ENCODE results near the gene TSPEAR. TPM values are rescaled to one million over a fixed set of nuclear protein-coding genes. Genes with fewer than 3 reads are reported as not detected.
"Not testable (repeated sequence)": the region's sequence is repeated elsewhere in the genome, so short reads cannot be mapped to it uniquely, and the experiment has no call there.

TSPEAR gene
- total and polyA plus RNA-seq, 7 donors = not detected

DNA sequence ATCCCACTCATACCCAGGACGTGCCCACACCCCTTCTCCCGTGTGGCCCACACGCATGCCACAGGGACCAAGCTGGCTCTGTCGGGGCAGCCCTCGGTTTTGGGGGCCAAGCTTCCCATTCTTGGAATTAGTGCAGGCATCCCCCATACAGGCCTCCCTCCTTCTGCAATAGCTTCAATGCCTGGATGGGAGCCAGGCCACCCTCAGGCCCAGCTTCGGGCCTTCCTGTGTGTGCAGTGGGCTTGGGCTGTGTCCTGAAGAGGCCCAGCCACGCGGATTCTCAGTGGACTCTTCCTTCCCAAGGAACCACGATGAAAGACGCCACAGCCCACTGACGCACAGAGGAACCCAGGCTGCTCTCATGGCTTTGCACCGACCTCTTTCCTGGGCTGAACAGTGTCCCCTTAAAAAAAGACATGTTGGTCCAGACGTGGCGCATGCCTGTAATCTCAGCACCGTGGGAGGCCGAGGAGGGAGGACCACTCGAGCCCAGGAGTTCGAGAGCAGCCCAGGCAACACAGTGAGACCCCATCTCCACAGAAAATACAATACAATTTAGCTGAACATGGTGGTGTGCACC is 61.8 kb downstream of the TSPEAR start:
- no peak for DNase-seq
- Histone ChIP-seq H3K36me3 (ENCODE audit: insufficient read depth in 1 of 2, low read depth in 1 of 2) (no peaks in the 10 kb centered on the region), H3K27me3 (ENCODE audit: insufficient read depth in 3 of 3, low read length in 2 of 3) (peaks cover 0 to 43% (median 4%) of the 10 kb centered on the region in 3 donors), H3K4me1 (no peaks in the 10 kb centered on the region), H3K9me3 (no peaks in the 10 kb centered on the region), H3K4me3 (no peak overlapping the region), H3K27ac (no peak overlapping the region)
- intact Hi-C loops (cut with DNase I) = no loop called here
- TF ChIP-seq, protein P1, sequence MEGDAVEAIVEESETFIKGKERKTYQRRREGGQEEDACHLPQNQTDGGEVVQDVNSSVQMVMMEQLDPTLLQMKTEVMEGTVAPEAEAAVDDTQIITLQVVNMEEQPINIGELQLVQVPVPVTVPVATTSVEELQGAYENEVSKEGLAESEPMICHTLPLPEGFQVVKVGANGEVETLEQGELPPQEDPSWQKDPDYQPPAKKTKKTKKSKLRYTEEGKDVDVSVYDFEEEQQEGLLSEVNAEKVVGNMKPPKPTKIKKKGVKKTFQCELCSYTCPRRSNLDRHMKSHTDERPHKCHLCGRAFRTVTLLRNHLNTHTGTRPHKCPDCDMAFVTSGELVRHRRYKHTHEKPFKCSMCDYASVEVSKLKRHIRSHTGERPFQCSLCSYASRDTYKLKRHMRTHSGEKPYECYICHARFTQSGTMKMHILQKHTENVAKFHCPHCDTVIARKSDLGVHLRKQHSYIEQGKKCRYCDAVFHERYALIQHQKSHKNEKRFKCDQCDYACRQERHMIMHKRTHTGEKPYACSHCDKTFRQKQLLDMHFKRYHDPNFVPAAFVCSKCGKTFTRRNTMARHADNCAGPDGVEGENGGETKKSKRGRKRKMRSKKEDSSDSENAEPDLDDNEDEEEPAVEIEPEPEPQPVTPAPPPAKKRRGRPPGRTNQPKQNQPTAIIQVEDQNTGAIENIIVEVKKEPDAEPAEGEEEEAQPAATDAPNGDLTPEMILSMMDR (IDR thresholded peaks at IDR 0.05) = no peak
- 80 to 81% (median 81%) methylated on average over 18 of the region's 18 CpGs for WGBS, 3 donors
- no peak for ATAC-seq

DNA sequence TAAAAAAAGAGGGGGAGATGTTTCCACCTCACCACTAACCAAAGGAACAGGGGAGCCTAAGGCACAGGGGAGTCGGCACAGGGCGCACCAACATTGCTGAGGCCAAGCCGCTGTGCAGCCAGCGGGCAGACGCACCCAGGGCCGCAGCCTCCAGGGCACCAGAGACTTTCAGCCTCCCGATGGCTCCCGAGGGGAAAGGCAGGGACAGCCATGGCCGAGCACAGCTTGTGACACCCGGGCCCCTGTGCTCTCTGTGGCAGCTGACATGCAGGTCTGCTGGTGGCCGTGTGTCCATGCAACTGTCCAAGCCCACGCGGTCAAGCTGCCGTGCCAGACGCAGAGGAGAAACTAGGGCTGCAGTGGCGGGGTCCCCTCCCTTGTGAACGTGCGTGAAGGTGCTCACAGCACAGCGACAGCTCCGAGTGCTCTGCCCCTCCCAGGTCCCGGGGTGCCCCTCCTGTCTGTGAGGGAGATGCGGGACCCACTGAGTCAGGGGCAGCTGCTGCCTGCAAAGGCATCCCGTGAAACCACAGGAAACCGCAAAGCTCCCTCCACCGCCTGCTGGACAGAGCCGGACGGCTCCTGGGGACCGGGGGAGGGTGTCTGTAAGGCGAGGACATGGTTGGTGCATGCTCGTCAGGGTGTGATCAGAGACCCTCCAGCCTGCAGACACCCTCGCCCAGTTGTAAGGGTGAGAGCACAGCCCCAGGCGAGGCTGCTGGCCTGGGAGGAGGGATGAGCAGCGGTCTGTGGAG is 62.6 kb downstream of the TSPEAR start:
- intact Hi-C loops (cut with DNase I) = no loop called here
- peaks cover 0 to 43% (median 6%) of the 10 kb centered on the region in 3 donors for H3K27me3 ChIP-seq (ENCODE audit: insufficient read depth in 3 of 3, low read length in 2 of 3)
- no peak for ATAC-seq

DNA sequence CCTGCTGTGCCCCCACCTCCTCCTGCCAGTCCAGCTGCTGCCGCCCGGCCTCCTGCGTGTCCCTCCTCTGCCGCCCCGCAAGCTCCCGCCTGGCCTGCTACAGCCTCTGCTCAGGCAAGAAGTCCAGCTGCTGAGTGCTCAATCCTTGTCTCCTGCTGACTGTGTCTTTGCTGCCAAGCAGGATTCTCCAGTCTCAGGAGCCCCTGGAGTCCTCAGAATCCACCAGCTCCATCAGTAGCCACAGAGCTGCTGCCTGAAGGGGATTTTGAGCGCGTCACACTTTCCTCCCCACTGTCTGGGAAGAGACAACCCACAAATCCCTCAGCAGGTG is 64.2 kb downstream of the TSPEAR start:
- peaks cover 0 to 43% (median 6%) of the 10 kb centered on the region in 3 donors for H3K27me3 ChIP-seq (ENCODE audit: insufficient read depth in 3 of 3, low read length in 2 of 3)
- H3K27ac ChIP-seq = no peak overlapping the region
- TF ChIP-seq, protein P1 (IDR thresholded peaks at IDR 0.05) = no peak
- peaks cover 3% of the 10 kb centered on the region for H3K9me3 ChIP-seq
- intact Hi-C loops (cut with DNase I) = no loop called here
- H3K4me1 ChIP-seq = no peaks in the 10 kb centered on the region
- ATAC-seq (no peak), DNase-seq (no peak)
- 15 to 26% (median 18%) methylated on average over 8 of the region's 8 CpGs for WGBS, 3 donors
- no peaks in the 10 kb centered on the region for H3K36me3 ChIP-seq (ENCODE audit: insufficient read depth in 1 of 2, low read depth in 1 of 2)
- H3K4me3 ChIP-seq = no peak overlapping the region

More for the DNA sequence above, 62.6 kb downstream of the TSPEAR start:
- no peak overlapping the region for H3K4me3 ChIP-seq
- DNase-seq = no peak
- no peak overlapping the region for H3K27ac ChIP-seq
- H3K36me3 ChIP-seq (ENCODE audit: insufficient read depth in 1 of 2, low read depth in 1 of 2) = no peaks in the 10 kb centered on the region
- TF ChIP-seq, protein P1 (IDR thresholded peaks at IDR 0.05) = no peak
- peaks cover 3% of the 10 kb centered on the region for H3K9me3 ChIP-seq
- 68 to 74% (median 71%) methylated on average over 33 of the region's 33 CpGs for WGBS, 3 donors
- no peaks in the 10 kb centered on the region for H3K4me1 ChIP-seq

DNA sequence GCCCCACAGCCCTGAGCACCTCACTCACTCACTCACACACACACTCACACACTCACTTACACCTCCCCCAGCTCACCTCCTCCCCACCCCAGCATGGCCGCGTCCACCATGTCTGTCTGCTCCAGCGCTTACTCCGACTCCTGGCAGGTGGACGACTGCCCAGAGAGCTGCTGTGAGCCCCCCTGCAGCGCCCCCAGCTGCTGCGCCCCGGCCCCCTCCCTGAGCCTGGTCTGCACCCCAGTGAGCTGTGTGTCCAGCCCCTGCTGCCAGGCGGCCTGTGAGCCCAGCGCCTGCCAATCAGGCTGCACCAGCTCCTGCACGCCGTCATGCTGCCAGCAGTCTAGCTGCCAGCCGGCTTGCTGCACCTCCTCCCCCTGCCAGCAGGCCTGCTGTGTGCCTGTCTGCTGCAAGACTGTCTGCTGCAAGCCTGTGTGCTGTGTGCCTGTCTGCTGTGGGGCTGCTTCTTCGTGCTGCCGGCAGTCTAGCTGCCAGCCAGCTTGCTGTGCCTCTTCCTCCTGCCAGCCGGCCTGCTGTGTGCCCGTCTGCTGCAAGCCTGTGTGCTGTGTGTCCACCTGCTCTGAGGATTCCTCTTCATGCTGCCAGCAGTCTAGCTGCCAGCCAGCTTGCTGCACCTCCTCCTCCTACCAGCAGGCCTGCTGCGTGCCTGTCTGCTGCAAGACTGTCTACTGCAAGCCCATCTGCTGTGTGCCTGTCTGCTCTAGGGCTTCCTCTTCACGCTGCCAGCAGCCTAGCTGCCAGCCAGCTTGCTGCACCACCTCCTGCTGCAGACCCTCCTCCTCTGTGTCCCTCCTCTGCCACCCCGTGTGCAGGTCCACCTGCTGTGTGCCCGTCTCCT is 64.8 kb downstream of the TSPEAR start, which contains the start of gene KRTAP10-11:
Gene KRTAP10-11 (plus strand): TSS at position 49 of the 856 bp plus-strand sequence. CDS start 45 bp downstream, at position 94.
- WGBS, 3 donors = 35 to 44% (median 38%) methylated on average over 21 of the region's 21 CpGs
- H3K4me3 ChIP-seq; DNase-seq; intact Hi-C loops (cut with DNase I); H3K4me1 ChIP-seq; H3K9me3 ChIP-seq; H3K27ac ChIP-seq; ATAC-seq; H3K36me3 ChIP-seq (ENCODE audit: insufficient read depth in 1 of 2, low read depth in 1 of 2): not testable (repeated sequence)
- H3K27me3 ChIP-seq (ENCODE audit: insufficient read depth in 3 of 3, low read length in 2 of 3) = peaks cover 0 to 43% (median 6%) of the 10 kb centered on the region in 3 donors

DNA sequence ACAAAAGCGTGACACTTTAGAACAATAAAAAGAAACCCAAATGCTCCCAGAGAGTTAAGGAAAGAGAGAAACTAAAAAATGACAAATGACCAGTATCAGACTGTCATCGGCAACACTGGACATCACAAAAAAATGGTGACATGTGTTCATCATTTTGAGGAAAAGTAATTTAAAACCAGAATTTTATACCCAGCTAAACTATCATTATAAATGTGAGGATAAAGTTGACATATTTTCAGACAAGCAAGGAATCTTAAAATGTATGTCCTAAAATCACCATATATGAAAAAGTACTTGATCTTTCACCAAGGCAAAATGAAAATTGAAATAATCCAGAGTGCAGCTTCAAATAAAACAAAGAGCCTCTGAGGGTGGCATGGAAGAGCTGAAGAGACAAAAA is 66.5 kb downstream of the TSPEAR start:
- DNase-seq (no peak), ATAC-seq (no peak)
- 47 to 48% (median 48%) methylated on average over 2 of the region's 2 CpGs for WGBS, 3 donors
- Histone ChIP-seq H3K4me3 (no peak overlapping the region), H3K4me1 (no peaks in the 10 kb centered on the region), H3K27me3 (ENCODE audit: insufficient read depth in 3 of 3, low read length in 2 of 3) (peaks cover 0 to 42% (median 14%) of the 10 kb centered on the region in 3 donors), H3K9me3 (peaks cover 3% of the 10 kb centered on the region), H3K36me3 (ENCODE audit: insufficient read depth in 1 of 2, low read depth in 1 of 2) (no peaks in the 10 kb centered on the region), H3K27ac (no peak overlapping the region)
- intact Hi-C loops (cut with DNase I) = no loop called here
- TF ChIP-seq, protein P1 (IDR thresholded peaks at IDR 0.05) = no peak

All from psoas muscle (tissue), 8 donors.